ENCODE measurements around the gene DERA. TPM values are rescaled to one million over a fixed set of nuclear protein-coding genes. Genes with fewer than 3 reads are reported as not detected.

DERA gene
- total and polyA plus RNA-seq, 2 donors from 2014 or later = 40.2 to 59.5 TPM

GRCh38 chr12:15932971-15933370 lies 21.8 kb downstream of the DERA start:
- DNase-seq = no peak
- intact Hi-C loops (cut with DNase I) = no loop called here
- TF ChIP-seq, protein P1, sequence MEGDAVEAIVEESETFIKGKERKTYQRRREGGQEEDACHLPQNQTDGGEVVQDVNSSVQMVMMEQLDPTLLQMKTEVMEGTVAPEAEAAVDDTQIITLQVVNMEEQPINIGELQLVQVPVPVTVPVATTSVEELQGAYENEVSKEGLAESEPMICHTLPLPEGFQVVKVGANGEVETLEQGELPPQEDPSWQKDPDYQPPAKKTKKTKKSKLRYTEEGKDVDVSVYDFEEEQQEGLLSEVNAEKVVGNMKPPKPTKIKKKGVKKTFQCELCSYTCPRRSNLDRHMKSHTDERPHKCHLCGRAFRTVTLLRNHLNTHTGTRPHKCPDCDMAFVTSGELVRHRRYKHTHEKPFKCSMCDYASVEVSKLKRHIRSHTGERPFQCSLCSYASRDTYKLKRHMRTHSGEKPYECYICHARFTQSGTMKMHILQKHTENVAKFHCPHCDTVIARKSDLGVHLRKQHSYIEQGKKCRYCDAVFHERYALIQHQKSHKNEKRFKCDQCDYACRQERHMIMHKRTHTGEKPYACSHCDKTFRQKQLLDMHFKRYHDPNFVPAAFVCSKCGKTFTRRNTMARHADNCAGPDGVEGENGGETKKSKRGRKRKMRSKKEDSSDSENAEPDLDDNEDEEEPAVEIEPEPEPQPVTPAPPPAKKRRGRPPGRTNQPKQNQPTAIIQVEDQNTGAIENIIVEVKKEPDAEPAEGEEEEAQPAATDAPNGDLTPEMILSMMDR (IDR thresholded peaks at IDR 0.05; ENCODE audit: borderline replicate concordance, extremely low read depth, insufficient read depth) = no peak
- FAIRE-seq = no peak
- Histone ChIP-seq H3K9me3 (ENCODE audit: control insufficient read depth in 2 of 3, insufficient read depth in 1 of 3, low read length in 3 of 3) (no peaks in the 10 kb centered on the region), H3K27ac (ENCODE audit: low read depth in 2 of 2, low read length in 2 of 2) (no peak overlapping the region), H3K27me3 (ENCODE audit: control insufficient read depth, insufficient read depth, low read length) (no peaks in the 10 kb centered on the region), H3K4me3 (ENCODE audit: low read length in 3 of 3) (no peak overlapping the region), H3K9ac (ENCODE audit: low read length in 3 of 3) (no peak overlapping the region), H3K36me3 (ENCODE audit: control insufficient read depth in 2 of 3, insufficient read depth in 3 of 3, low read length in 3 of 3) (no peaks in the 10 kb centered on the region), H3K4me1 (ENCODE audit: control insufficient read depth in 2 of 3, insufficient read depth in 2 of 3, low read depth in 1 of 3, low read length in 3 of 3) (peaks cover 0 to 5% (median 5%) of the 10 kb centered on the region in 3 donors)

- intact Hi-C loops (cut with DNase I) = no loop called here
- Histone ChIP-seq H3K36me3 (ENCODE audit: control insufficient read depth in 2 of 3, insufficient read depth in 3 of 3, low read length in 3 of 3) (no peaks in the 10 kb centered on the region), H3K27me3 (ENCODE audit: control insufficient read depth, insufficient read depth, low read length) (no peaks in the 10 kb centered on the region), H3K4me3 (ENCODE audit: low read length in 3 of 3) (no peak overlapping the region), H3K9me3 (ENCODE audit: control insufficient read depth in 2 of 3, insufficient read depth in 1 of 3, low read length in 3 of 3) (peaks cover 0 to 1% (median under 1%) of the 10 kb centered on the region in 3 donors), H3K9ac (ENCODE audit: low read length in 3 of 3) (no peak overlapping the region), H3K27ac (ENCODE audit: low read depth in 2 of 2, low read length in 2 of 2) (no peak overlapping the region), H3K4me1 (ENCODE audit: control insufficient read depth in 2 of 3, insufficient read depth in 2 of 3, low read depth in 1 of 3, low read length in 3 of 3) (peaks cover 0 to 3% (median 0%) of the 10 kb centered on the region in 3 donors)
- FAIRE-seq = no peak
- DNase-seq = no peak
- TF ChIP-seq, protein P1 (IDR thresholded peaks at IDR 0.05; ENCODE audit: borderline replicate concordance, extremely low read depth, insufficient read depth) = no peak
Measured at GRCh38 chr12:15933751-15934150, 22.6 kb downstream of the DERA start.

GRCh38 chr12:15936751-15937150 lies 25.6 kb downstream of the DERA start:
- Histone ChIP-seq H3K9me3 (ENCODE audit: control insufficient read depth in 2 of 3, insufficient read depth in 1 of 3, low read length in 3 of 3) (peaks cover 0 to 6% (median 5%) of the 10 kb centered on the region in 3 donors), H3K4me1 (ENCODE audit: control insufficient read depth in 2 of 3, insufficient read depth in 2 of 3, low read depth in 1 of 3, low read length in 3 of 3) (no peaks in the 10 kb centered on the region), H3K27me3 (ENCODE audit: control insufficient read depth, insufficient read depth, low read length) (no peaks in the 10 kb centered on the region), H3K4me3 (ENCODE audit: low read length in 3 of 3) (no peak overlapping the region), H3K36me3 (ENCODE audit: control insufficient read depth in 2 of 3, insufficient read depth in 3 of 3, low read length in 3 of 3) (no peaks in the 10 kb centered on the region), H3K27ac (ENCODE audit: low read depth in 2 of 2, low read length in 2 of 2) (no peak overlapping the region), H3K9ac (ENCODE audit: low read length in 3 of 3) (no peak overlapping the region)
- no peak for FAIRE-seq
- TF ChIP-seq, protein P1 (IDR thresholded peaks at IDR 0.05; ENCODE audit: borderline replicate concordance, extremely low read depth, insufficient read depth) = no peak
- no peak for DNase-seq
- intact Hi-C loops (cut with DNase I) = no loop called here

- H3K9me3 ChIP-seq (ENCODE audit: control insufficient read depth in 2 of 3, insufficient read depth in 1 of 3, low read length in 3 of 3) = peaks cover 0 to 6% (median 5%) of the 10 kb centered on the region in 3 donors
- H3K9ac ChIP-seq (ENCODE audit: low read length in 3 of 3) = no peak overlapping the region
- H3K27me3 ChIP-seq (ENCODE audit: control insufficient read depth, insufficient read depth, low read length) = no peaks in the 10 kb centered on the region
- no peak overlapping the region for H3K4me3 ChIP-seq (ENCODE audit: low read length in 3 of 3)
- no peaks in the 10 kb centered on the region for H3K4me1 ChIP-seq (ENCODE audit: control insufficient read depth in 2 of 3, insufficient read depth in 2 of 3, low read depth in 1 of 3, low read length in 3 of 3)
- DNase-seq = no peak
- H3K27ac ChIP-seq (ENCODE audit: low read depth in 2 of 2, low read length in 2 of 2) = no peak overlapping the region
- no peaks in the 10 kb centered on the region for H3K36me3 ChIP-seq (ENCODE audit: control insufficient read depth in 2 of 3, insufficient read depth in 3 of 3, low read length in 3 of 3)
- TF ChIP-seq, protein P1 (IDR thresholded peaks at IDR 0.05; ENCODE audit: borderline replicate concordance, extremely low read depth, insufficient read depth) = no peak
- FAIRE-seq = no peak
- intact Hi-C loops (cut with DNase I) = no loop called here
Measured at GRCh38 chr12:15937902-15938301, 26.8 kb downstream of the DERA start.

Data from kidney (tissue), 14 donors.